IPS-NIHi11 (cell line): ENCODE results near the gene ARPC4.

Experiments
- DNase-seq: peaks from one replicate; pipeline ENCODE4 v3.0.0; 2012; ENCODE audit warnings: mixed read lengths, low spot score

Gene ARPC4

DNA sequence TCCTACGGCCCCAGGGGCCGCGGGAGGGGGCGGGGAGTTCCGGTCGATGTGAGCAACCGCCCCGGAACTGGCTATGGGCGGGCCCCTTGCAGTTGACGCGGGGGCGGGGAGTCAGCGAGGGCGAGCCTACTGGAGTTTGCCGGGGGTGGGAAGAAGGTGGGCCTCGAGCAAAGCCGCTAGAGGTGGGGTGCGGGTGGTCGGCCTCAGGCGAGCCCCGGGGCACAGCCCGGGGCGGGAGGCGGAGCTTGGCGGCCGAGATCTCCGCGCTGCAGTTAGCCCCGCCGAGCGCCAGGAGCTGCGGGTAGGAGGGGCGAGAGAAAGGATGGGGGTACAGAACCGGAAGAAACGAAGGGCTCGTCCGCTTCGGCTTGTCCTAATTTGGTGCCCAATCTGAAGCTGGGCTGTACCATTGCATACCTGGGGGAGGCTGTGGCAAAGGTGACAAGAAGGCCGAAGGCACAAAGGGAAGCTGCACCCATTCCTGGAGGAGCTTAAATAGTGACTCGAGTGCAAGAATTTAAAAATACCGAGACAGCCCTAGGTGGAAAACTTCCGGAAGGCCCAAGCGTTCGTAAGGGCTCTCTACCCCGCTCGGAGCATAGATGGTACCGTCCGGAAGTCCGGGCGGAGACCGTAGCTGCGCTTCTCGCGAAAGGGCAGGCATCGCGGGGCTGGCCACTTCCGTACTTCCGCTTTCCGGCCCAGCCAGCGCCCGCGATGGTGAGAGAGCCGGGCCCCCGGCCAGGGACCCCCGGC lies at the start of gene ARPC4, which contains the start of gene TADA3:
TSS of gene ARPC4 (plus strand) at position 678 of the 756 bp plus-strand sequence. CDS start at position 718, 40 bp downstream.
TSS of gene TADA3 (minus strand) at position 69 of the 756 bp plus-strand sequence. CDS start 1,007 bp downstream, outside the sequence.
- peak; percentile 93 for DNase-seq

DNA sequence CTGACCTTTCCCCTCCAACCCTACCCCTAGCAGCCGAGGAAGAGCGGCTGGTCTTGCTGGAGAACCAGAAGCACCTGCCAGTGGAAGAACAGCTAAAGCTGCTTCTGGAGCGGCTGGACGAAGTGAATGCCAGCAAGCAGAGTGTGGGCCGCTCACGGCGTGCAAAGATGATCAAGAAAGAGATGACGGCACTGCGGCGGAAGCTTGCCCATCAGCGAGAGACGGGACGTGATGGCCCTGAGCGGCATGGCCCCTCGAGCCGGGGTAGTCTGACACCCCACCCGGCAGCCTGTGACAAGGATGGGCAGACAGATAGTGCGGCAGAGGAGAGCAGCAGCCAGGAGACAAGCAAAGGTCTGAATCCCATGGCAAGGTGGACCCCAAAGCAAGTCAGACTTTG lies 49.3 kb upstream of the ARPC4 start:
- DNase-seq, result no peak

GRCh38 chr3:9744162-9744561 lies 48.7 kb upstream of the ARPC4 start:
- DNase-seq, result no peak

- no peak for DNase-seq
Measured at GRCh38 chr3:9745521-9745920, 47.4 kb upstream of the ARPC4 start.

GRCh38 chr3:9746330-9746729 lies 46.6 kb upstream of the ARPC4 start:
- DNase-seq, result no peak

GRCh38 chr3:9747267-9747666 lies 45.6 kb upstream of the ARPC4 start:
- DNase-seq, result no peak

DNA sequence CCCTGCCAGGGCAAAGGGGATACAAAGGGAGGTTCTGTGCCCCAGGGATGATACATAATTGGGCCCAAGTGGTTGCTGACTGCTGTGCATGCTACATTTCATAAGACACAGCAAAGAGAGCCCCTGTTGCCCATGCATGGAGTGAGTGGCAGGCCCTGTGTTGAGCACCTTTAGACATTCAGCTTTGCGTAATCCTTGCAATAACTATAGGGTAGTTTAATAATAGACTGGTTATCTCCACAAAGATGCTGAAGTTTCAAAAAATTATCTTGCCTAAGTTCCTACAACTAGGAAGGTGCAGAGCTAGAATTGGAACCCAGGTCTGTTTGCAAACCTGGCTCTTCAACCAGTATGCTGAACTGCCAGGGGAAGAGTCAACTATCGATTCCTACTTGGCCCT lies 44.9 kb upstream of the ARPC4 start:
- DNase-seq, result no peak

- no peak for DNase-seq
Measured at GRCh38 chr3:9749296-9749644, 43.6 kb upstream of the ARPC4 start.

DNA sequence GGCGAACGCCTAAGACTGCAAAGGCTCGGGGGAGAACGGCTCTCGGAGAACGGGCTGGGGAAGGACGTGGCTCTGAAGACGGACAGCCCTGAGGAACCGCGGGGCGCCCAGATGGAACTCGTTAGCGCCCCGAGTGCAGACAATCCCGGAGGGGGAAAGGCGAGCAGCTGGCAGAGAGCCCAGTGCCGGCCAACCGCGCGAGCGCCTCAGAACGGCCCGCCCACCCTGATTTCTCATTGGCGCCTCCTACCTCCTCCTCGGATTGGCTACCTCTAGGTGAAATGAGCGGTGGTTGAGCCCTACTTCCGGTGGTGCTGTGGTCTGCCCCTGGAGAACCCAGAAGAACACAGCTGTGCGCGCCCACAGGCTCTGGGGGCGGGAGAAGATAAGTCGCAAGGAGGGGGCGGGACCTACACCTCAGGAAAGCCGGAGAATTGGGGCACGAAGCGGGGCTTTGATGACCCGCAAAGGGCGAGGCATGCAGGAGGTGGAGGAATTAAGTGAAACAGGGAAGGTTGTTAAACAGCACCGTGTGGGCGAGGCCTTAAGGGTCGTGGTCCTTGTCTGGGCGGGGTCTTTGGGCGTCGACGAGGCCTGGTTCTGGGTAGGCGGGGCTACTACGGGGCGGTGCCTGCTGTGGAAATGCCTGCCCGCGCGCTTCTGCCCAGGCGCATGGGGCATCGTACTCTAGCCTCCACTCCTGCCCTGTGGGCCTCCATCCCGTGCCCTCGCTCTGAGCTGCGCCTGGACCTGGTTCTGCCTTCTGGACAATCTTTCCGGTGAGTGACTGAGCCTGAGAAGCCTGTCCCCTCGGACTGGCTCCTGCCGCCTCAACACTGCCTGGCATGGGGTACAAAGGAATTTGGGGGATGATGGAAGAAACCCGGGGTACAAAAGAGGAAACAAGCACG lies 43.0 kb upstream of the ARPC4 start, which contains the start of gene OGG1:
TSS of gene OGG1 (plus strand) at position 308 of the 911 bp plus-strand sequence. CDS start at position 643, 335 bp downstream.
- DNase-seq, result peak; percentile 97

DNA sequence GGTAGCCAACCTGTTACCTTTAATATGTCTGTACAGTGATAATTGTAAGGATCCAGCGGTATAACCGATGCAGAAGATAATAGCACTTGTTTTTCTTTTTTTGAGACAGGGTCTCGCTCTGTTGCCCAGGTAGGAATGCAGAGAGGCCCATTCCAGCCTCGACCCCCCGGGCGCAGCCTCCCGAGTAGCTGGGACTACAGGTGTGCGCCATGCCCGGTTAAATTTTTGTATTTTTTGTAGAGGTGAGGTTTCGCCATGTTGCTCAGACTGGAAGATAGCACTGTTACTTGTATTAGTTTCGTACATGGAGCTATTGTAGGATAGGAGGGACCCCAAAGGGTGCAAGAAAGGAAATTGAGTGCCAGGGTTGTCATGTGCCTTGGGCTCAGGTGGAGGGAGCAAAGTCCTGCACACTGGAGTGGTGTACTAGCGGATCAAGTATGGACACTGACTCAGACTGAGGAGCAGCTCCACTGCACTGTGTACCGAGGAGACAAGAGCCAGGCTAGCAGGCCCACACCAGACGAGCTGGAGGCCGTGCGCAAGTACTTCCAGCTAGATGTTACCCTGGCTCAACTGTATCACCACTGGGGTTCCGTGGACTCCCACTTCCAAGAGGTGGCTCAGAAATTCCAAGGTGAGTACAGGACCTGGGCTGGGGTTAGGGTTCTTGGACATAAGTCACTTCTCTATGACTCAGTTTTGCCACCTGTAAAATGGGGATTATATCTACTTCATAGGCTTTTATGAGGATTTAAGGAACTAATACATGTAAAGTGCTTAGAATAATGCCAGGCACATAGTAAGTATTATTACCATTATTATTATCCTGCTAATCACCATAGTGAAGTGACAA lies 42.1 kb upstream of the ARPC4 start:
- DNase-seq, result no peak

GRCh38 chr3:9754678-9755077 lies 38.2 kb upstream of the ARPC4 start:
- no peak for DNase-seq

DNA sequence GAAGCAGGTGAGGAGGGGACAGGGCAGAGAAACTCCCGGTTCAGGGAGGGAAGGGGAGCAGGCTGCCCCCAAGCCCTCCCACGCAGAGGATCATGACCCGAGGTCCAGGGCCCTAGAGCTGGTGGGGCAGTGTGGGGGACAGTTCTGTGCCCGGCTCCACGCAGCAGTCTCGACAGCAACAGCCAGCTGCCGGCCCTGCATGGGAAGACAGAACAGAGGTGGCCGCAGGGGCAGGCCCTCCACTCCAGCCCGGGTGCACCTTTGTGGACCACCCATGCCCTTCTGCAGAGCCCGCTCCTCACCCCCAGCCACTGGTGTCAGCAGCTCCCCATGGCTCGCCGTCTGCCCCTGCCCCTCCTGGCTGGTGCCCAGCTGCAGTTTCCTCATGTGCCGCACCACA lies 35.5 kb upstream of the ARPC4 start:
- DNase-seq, result no peak

GRCh38 chr3:9760779-9761505 lies 31.9 kb upstream of the ARPC4 start:
- no peak for DNase-seq

GRCh38 chr3:9761919-9762318 lies 31.0 kb upstream of the ARPC4 start:
- DNase-seq, result no peak

DNA sequence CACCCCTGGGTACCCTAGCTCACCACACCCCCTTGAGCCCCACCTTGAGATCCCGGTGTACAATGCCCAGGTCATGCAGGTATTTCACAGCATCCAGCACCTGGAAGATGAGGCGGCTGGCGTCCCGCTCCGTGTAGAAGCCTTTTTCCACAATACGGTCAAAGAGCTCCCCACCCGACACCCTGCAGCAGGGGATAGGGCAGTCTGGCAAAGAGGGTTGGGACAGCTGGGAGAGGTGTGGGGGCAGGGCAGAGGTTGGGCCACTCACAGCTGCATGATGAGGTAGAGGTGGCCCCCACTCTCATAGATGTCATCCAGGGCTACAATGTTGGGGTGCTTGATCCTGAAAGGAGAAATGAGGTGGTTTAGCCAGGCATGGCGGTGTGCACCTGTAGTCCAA lies 30.0 kb upstream of the ARPC4 start:
- no peak for DNase-seq

DNA sequence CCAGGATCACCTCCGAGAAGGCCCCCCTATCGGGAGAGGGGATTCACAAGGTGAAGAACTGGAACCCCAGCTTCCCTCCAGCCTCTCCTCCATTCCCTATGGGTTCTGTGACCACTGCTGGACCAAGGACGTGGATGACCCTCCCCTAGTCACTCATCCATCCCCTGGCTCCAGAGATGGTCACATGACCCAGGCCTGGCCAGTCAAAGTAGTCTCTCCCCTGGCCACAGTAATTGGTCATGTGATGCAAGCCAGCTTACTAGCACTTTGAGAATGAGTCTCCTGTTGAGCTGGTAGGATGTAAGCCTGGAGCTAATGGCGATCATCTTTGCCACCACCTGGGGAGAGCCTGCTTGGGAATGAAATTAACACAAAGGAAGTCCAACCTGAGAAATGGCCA lies 27.0 kb upstream of the ARPC4 start:
- DNase-seq, result peak; percentile 63

DNA sequence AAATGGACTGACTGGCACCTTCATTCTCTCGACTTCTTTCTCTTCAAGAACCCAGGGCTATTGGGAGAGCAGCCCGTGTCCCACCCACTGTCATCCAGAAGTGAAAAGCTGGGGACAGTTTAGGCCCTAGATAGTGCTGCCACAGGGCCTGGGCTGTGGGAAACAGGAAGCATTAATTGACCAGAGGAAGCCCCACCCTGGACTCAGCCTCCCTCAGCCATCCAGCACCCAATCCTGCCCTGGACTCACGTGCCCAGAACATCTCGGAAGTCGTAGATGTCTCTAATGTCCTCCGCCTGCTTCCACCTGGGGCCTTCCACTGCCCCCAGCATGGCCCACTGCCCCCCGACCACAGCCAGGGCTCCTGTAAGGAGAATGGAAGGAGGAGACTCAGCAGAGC lies 25.5 kb upstream of the ARPC4 start:
- DNase-seq, result no peak

GRCh38 chr3:9768141-9768775 lies 24.6 kb upstream of the ARPC4 start:
- no peak for DNase-seq

GRCh38 chr3:9769012-9769411 lies 23.9 kb upstream of the ARPC4 start:
- DNase-seq, result no peak

DNA sequence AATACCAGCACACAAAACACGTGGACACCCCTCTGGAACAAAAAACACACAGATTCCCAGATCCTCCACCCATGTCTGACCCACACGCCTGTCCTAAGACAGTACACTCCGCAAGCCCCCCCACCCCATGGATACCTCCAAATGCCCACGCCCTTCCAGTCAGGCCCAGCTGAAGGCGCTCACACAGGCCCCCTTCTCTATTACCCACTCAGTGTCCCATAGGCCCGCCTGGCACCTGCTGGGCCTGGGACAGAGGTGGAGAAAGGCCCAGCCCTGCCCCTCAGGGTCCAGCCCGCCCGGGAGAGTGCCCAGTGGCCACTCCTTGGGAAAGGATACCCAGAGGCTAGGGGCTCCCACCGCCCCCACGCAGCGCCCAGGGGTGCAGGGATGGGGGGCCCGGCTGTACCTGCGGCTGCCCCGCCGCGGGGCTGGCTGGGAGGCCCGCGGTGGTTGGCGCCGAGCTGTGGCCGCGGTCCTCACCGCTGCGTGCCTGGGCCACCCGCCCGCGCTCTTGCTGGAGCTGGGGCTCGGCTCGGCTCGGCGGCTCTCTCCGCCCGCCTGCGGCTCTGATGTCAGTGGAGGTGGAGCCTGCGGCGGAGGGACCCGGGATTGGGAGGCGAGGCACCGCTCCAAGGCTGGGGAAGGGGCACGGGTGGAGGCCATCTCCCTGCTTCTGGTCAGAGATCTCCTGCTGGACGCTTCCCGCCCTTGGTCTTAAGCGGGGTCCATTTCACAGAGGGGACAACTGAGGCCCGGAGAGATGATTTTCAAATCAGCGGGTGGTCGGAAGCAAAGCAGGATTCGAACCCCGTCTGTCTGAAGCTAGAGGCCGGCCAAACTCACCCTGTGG lies 23.2 kb upstream of the ARPC4 start, which contains the start of gene CAMK1:
TSS of gene CAMK1 (minus strand) at position 522 of the 850 bp plus-strand sequence. CDS start 2,198 bp downstream, outside the sequence.
- peak; percentile 95 for DNase-seq
